Mucosa of stomach (tissue), 1 donor: ENCODE data around the gene ADAMTS13.

Experiments used
- H3K27me3 ChIP-seq: one replicate; pipeline ENCODE4 v1.7.0; 2013; ENCODE audit warnings: mild to moderate bottlenecking, low read length; ENCODE audit not compliant: control insufficient read depth, insufficient read depth
- H3K36me3 ChIP-seq: one replicate; pipeline ENCODE4 v1.7.0; 2013; ENCODE audit warnings: low read length; ENCODE audit not compliant: control insufficient read depth, insufficient read depth
- H3K4me1 ChIP-seq: one replicate; pipeline ENCODE4 v1.7.0; 2013; ENCODE audit warnings: mild to moderate bottlenecking, low read length; ENCODE audit not compliant: control insufficient read depth, insufficient read depth
- H3K4me3 ChIP-seq: one replicate; pipeline ENCODE4 v1.7.0; 2013; ENCODE audit warnings: low read length
- H3K9ac ChIP-seq: one replicate; pipeline ENCODE4 v1.7.0; 2013; ENCODE audit warnings: mild to moderate bottlenecking, low read length, moderate library complexity
- H3K9me3 ChIP-seq: one replicate; pipeline ENCODE4 v1.7.0; 2013; ENCODE audit warnings: mild to moderate bottlenecking, low read length, moderate library complexity; ENCODE audit not compliant: control insufficient read depth
- donor health status: Pancreatic carcinoma.

Gene ADAMTS13

GRCh38 chr9:133417541-133418461 lies 4.4 kb upstream of the ADAMTS13 start, which contains the start of gene REXO4:
Gene REXO4 (minus strand): TSS chr9:133418010. CDS start chr9:133417844, 166 bp downstream.
- peak within 1 kb of the TSS; percentile 83 for H3K9ac ChIP-seq
- peak within 1 kb of the TSS; percentile 47 for H3K4me3 ChIP-seq
- H3K27me3 ChIP-seq: no peaks in the 10 kb centered on the region
- peaks cover 46% of the 10 kb centered on the region for H3K4me1 ChIP-seq
- no peaks in the 10 kb centered on the region for H3K36me3 ChIP-seq
- no peaks in the 10 kb centered on the region for H3K9me3 ChIP-seq

GRCh38 chr9:133419005-133419404 lies 3.2 kb upstream of the ADAMTS13 start:
- Histone ChIP-seq H3K36me3 (no peaks in the 10 kb centered on the region), H3K4me3 (no peak overlapping the region), H3K9me3 (no peaks in the 10 kb centered on the region), H3K27me3 (no peaks in the 10 kb centered on the region), H3K9ac (peak overlapping the region; percentile 83), H3K4me1 (peaks cover 58% of the 10 kb centered on the region)

- H3K9me3 ChIP-seq: no peaks in the 10 kb centered on the region
- H3K9ac ChIP-seq: no peak overlapping the region
- H3K36me3 ChIP-seq: no peaks in the 10 kb centered on the region
- H3K27me3 ChIP-seq: no peaks in the 10 kb centered on the region
- no peak overlapping the region for H3K4me3 ChIP-seq
- H3K4me1 ChIP-seq: peaks cover 72% of the 10 kb centered on the region
Observed at GRCh38 chr9:133420392-133420827, 1.8 kb upstream of the ADAMTS13 start.

- no peaks in the 10 kb centered on the region for H3K36me3 ChIP-seq
- peaks cover 79% of the 10 kb centered on the region for H3K4me1 ChIP-seq
- no peak overlapping the region for H3K9ac ChIP-seq
- no peaks in the 10 kb centered on the region for H3K9me3 ChIP-seq
- H3K4me3 ChIP-seq: no peak overlapping the region
- peaks cover 3% of the 10 kb centered on the region for H3K27me3 ChIP-seq
Observed at GRCh38 chr9:133423216-133423615, 1.0 kb downstream of the ADAMTS13 start.

- Histone ChIP-seq H3K36me3 (no peaks in the 10 kb centered on the region), H3K9me3 (no peaks in the 10 kb centered on the region), H3K27me3 (peaks cover 3% of the 10 kb centered on the region), H3K9ac (no peak overlapping the region), H3K4me1 (peaks cover 74% of the 10 kb centered on the region), H3K4me3 (no peak overlapping the region)
Observed at GRCh38 chr9:133424187-133424586, 2.0 kb downstream of the ADAMTS13 start.

GRCh38 chr9:133425049-133425632 lies 3.0 kb downstream of the ADAMTS13 start:
- H3K4me3 ChIP-seq: no peak overlapping the region
- no peak overlapping the region for H3K9ac ChIP-seq
- H3K9me3 ChIP-seq: no peaks in the 10 kb centered on the region
- peaks cover 69% of the 10 kb centered on the region for H3K4me1 ChIP-seq
- H3K27me3 ChIP-seq: peaks cover 3% of the 10 kb centered on the region
- no peaks in the 10 kb centered on the region for H3K36me3 ChIP-seq

GRCh38 chr9:133426011-133426410 lies 3.8 kb downstream of the ADAMTS13 start:
- H3K36me3 ChIP-seq: no peaks in the 10 kb centered on the region
- H3K9me3 ChIP-seq: no peaks in the 10 kb centered on the region
- H3K4me1 ChIP-seq: peaks cover 60% of the 10 kb centered on the region
- H3K27me3 ChIP-seq: peaks cover 3% of the 10 kb centered on the region
- no peak overlapping the region for H3K9ac ChIP-seq
- H3K4me3 ChIP-seq: no peak overlapping the region

- no peaks in the 10 kb centered on the region for H3K36me3 ChIP-seq
- H3K9me3 ChIP-seq: no peaks in the 10 kb centered on the region
- H3K9ac ChIP-seq: no peak overlapping the region
- peaks cover 3% of the 10 kb centered on the region for H3K27me3 ChIP-seq
- peaks cover 42% of the 10 kb centered on the region for H3K4me1 ChIP-seq
- no peak overlapping the region for H3K4me3 ChIP-seq
Observed at GRCh38 chr9:133427658-133428348, 5.6 kb downstream of the ADAMTS13 start.

GRCh38 chr9:133428617-133429101 lies 6.5 kb downstream of the ADAMTS13 start:
- H3K4me3 ChIP-seq: no peak overlapping the region
- H3K36me3 ChIP-seq: no peaks in the 10 kb centered on the region
- peaks cover 34% of the 10 kb centered on the region for H3K4me1 ChIP-seq
- H3K27me3 ChIP-seq: peaks cover 3% of the 10 kb centered on the region
- no peaks in the 10 kb centered on the region for H3K9me3 ChIP-seq
- H3K9ac ChIP-seq: no peak overlapping the region

GRCh38 chr9:133429214-133429613 lies 7.0 kb downstream of the ADAMTS13 start:
- Histone ChIP-seq H3K9me3 (no peaks in the 10 kb centered on the region), H3K27me3 (peaks cover 3% of the 10 kb centered on the region)

GRCh38 chr9:133429641-133430161 lies 7.5 kb downstream of the ADAMTS13 start:
- peaks cover 23% of the 10 kb centered on the region for H3K4me1 ChIP-seq
- no peak overlapping the region for H3K4me3 ChIP-seq
- H3K27me3 ChIP-seq: peaks cover 3% of the 10 kb centered on the region
- no peaks in the 10 kb centered on the region for H3K36me3 ChIP-seq
- H3K9me3 ChIP-seq: no peaks in the 10 kb centered on the region
- no peak overlapping the region for H3K9ac ChIP-seq

More at GRCh38 chr9:133429214-133429613, 7.0 kb downstream of the ADAMTS13 start:
- peaks cover 28% of the 10 kb centered on the region for H3K4me1 ChIP-seq
- H3K9ac ChIP-seq: no peak overlapping the region
- no peak overlapping the region for H3K4me3 ChIP-seq
- no peaks in the 10 kb centered on the region for H3K36me3 ChIP-seq
